ENCODE measurements around the gene GPR173. TPM values are rescaled to one million over a fixed set of nuclear protein-coding genes. Genes with fewer than 3 reads are reported as not detected.

GPR173 gene, protein sequence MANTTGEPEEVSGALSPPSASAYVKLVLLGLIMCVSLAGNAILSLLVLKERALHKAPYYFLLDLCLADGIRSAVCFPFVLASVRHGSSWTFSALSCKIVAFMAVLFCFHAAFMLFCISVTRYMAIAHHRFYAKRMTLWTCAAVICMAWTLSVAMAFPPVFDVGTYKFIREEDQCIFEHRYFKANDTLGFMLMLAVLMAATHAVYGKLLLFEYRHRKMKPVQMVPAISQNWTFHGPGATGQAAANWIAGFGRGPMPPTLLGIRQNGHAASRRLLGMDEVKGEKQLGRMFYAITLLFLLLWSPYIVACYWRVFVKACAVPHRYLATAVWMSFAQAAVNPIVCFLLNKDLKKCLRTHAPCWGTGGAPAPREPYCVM
- total RNA-seq (2014; rRNA removed; shearing (Covaris generic)) = 0.47 and 0.72 TPM in 2 replicates

DNA sequence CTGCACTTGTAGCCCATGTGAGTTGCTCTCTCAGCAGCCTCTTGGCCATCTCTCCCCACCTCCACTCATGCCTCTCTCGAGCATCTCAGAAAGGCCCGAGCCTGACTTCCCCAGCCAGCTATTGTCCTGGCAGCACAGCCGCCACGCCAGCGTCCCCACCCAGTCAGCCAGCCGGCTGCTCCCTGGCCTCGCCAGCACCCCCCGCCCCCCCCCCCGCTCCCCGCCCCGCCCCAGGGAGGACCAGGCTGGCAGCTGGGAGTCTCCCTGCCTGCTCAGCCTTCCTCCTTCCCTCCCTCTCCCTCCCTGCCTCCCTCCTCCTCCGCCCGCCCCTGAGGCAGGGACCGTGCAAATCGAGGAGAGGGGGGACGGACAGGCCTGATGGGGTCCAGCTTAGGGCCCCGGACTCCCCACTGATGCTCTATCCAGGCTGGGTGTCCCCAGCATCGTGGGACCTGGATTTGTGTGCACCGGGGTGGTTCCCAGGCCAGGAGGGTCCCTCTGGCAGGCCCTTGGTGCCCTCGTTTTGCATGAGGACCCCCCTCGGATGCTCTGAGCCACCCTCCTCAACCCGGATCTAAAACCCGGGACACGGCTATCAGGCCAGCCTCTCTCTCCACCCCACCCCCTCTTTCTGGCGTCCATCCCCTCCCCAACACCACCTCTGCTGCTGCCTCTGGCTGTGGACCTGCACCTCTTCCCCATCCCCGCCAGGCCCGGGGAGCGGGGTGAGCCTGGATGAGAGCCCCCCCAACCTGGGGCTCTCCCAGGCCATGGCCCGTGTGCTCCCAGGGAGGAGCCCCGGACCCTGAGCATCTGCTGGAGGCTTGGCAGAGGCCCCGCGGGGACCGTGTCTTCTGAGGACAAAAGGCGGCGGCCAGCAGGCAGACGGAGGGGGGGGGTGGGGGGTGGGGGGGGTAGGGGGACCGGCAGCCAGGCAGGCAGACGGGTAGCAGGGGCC lies at the start of gene GPR173:
Gene GPR173 (plus strand): TSS at position 621 of the 958 bp plus-strand sequence. CDS start 27,833 bp downstream, outside the sequence.
- peak; percentile 37 for DNase-seq (ENCODE audit: low spot score)

DNA sequence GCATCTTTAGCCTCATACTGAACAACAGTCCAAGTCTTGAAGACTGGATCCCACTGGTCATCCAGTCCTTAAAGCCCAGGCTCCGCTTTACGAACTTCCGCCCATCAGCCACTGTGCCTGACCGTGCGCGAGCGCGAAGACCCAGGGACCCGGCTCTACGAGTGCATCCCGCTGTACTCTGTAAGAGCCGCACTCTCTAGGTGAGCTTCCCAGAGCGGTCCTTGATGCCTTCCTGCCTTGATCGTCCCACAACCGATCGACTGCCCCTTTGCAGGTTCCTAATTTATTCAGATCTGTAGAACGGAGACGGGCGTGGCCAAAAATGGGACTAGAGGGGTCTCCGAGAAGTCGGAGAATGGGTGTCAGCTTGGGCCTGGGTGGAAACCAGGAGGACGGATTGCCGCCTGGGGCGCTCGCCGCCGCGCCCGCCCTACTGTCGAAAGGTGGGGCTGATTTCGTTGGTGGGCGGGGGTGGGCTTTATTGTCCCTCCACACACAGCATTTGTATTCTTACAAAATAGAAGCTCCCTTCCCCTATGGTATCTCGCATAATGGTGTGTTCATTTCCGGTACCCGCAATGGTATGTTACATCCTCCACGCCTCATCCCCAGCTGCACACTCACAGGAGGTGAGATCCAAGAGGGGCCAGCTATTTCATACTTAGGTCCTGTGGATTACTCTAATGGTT lies 48.0 kb upstream of the GPR173 start:
- no peak for DNase-seq (ENCODE audit: low spot score)

DNA sequence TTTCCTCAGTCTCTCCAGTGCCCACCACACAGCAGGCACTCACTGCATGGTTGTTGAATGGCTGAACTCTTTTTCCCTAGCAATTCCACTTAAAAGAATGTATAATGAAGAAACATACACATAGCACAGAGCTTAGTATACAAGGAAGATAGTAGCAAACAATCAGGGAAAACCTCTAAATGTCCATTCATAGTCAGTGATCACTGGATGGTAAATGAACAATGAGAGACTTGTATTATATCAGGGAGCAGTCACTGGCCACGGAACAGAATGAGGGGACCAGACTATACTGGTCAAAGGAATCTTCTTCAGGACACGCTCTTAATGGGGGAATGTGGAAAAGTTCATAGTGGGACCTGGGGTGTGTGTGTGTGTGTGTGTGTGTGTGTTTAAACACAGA lies 46.6 kb upstream of the GPR173 start:
- no peak for DNase-seq (ENCODE audit: low spot score)

DNA sequence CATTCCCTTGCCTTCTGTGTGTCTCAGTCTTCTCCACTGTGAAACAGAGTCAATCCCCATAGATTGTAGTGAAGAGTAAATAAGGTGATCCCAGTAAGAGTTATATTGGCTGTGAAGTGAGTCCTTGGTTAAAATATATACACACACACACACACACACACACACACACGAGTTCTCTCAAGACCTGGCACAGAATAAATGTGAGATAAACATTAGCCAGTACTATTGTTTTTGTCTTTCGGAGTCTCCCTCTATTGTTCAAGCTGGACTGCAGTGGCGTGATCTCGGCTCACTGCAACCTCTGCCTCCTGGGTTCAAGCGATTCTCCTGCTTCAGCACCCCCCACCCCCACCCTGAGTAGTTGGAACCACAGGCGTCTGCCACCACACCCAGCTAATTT lies 45.5 kb upstream of the GPR173 start:
- no peak for DNase-seq (ENCODE audit: low spot score)

DNA sequence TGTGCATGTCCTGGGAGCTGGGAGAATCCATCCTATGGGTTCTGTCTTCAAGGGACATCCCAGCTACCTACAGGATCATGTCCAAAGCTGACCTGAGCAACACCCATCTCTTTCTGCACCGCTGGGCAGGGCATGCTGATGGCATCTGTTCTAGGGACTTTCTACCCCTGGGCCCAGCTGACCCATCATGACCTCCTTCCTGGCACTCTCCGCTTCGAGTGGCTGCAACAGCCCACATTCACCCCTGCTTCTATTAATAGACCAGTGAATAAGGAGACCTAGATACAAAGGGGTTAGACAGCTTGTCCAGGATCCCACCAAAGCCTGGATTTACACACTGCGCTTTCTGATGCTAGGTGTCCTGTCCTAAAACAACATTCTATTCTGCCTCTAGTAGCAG lies 44.6 kb upstream of the GPR173 start:
- DNase-seq (ENCODE audit: low spot score) = no peak

DNA sequence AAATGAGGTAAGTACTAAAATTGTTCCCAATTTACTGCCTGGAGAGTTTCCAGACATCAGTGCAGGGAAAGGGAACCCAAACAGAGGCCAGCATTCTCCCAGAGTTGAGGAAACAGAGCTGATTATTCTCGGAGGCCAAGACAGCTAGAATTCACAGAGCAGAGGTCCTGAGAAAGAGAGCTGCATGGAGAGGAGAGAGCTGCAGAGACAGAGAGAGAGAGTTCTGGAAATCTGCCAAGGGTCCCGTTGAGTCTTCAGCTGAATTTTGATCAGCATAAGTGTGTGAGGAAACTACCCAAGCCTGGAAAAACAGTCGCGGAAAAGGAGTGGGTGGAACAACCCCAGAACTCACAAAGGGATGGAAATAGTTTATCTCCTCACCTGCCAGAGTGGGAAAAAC lies 43.8 kb upstream of the GPR173 start:
- DNase-seq (ENCODE audit: low spot score) = no peak

DNA sequence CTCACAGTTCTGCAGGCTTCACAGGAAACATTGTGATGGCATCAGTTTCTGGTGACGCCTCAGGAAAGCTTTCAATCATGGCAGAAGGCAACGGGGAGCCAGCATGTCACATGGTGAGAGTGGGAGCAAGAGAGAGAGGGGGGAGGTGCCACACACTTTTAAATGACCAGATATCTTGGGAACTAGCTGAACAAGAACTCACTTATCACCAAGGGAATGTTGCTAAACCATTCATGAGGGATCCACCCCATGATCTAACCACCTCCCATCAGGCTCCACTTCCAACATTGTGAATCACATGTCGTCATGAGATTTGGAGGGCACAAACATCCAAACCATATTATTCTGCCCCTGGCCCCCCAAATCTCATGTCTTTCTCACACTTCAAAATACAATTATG lies 43.3 kb upstream of the GPR173 start:
- DNase-seq (ENCODE audit: low spot score) = no peak

DNA sequence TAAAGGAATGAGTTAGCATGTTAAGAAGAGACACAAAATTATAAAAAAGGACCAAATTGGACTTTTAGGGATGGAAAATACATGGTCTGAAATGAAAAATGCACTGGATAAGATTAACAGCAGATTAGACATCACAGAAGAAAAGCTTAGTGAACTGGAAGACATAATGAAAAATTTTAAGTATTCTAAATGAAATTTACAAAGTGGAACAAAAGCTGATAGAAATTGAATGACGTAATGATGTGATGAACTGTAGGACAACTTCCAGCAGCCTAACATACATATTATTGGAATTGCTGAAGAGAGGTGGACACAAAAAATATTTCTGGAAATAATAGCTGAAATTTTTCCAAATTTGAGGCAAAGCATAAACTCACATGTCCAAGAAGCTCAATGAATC lies 39.6 kb upstream of the GPR173 start:
- DNase-seq (ENCODE audit: low spot score) = no peak

DNA sequence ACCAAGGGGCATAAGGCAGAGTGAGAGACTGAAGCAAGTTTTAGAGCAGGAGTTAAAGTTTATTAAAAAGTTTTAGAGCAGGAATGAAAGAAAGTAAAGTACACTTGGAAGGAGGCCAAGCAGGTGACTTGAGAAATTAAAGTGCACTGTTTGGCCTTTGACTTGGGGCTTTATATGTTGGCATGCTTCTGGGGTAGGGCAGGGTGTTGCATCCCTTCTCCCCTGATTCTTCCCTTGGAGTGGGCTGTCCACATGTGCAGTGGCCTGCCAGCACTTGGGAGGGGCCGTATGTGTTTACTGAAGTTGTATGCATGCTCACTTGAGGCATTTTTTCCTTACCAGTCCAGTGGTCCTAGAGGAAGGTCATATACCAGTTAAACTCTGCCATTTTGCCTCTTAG lies 35.3 kb upstream of the GPR173 start:
- DNase-seq (ENCODE audit: low spot score) = no peak

DNA sequence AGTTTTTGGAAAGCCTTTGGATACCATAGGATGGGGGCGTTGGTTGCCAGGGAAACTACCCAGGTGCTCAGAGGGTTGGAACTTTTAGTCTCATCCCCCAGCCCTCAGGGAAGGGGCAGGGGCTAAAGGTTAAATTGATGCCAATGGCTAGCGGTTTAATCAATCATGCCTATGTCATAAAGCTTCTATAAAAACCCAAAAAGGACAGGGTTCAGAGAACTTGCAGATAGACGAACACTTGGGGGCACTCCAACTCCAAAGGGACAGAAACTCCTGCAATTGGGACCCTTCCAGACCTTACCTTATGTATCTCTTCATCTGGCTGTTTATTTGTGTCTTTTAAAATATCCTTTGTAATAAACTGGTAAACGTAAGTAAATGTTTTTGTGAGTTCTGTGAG lies 30.0 kb upstream of the GPR173 start:
- no peak for DNase-seq (ENCODE audit: low spot score)

DNA sequence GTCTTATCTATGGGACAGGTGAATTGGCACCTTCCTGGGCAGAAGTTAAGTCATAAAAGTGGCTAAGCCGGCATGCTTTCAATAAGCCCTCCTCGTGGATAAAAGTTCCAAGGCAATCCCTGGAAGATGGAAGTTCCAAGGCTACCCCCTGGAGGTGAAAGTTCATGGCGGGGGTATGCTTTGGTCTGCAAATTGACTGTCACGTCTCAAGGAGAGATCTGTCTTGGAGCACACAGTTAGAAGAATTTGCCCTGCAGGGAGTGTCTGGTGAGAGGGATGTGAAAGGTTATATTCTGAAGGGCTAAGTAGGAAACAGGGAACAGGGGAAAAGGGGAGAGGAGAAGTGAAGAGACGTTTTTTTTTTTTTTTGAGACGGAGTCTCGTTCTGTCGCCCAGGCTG lies 26.2 kb upstream of the GPR173 start:
- DNase-seq (ENCODE audit: low spot score) = no peak

DNA sequence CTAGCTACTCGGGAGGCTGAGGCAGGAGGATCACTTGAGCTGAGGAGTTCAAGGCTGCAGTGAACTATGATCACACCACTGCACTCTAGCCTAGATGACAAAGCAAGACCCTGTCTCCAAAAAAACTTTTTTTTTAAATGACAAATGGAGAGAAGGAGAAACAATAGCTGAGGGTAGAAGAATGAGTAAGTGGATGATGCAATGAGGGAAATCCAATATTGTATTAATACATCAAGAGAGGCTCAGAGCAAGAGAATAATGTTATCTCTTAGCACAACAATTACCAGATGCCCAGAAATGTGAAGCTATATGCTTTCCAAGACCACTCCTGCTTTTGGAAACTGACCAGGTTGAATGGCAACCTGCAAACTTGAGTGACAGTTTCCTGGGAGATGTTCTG lies 19.9 kb upstream of the GPR173 start:
- DNase-seq (ENCODE audit: low spot score) = no peak

DNA sequence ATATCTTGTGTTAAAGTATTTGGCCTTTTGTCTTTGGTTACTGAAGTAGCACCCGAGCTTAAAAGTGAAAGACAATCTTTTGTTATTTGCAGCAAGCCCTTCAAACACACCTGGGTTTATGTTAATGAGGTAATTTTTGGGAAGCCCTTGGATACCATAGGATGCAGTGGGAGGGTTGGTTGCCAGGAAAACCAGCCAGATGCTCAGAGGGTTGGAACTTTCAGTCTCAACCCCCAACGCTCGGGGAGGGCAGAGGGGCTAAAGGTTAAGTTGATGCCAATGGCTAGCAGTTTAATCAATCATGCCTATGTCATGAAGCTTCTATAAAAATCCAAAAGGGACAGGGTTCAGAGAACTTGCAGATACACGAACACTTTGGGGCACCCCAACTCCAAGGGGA lies 17.2 kb upstream of the GPR173 start:
- DNase-seq (ENCODE audit: low spot score) = no peak

DNA sequence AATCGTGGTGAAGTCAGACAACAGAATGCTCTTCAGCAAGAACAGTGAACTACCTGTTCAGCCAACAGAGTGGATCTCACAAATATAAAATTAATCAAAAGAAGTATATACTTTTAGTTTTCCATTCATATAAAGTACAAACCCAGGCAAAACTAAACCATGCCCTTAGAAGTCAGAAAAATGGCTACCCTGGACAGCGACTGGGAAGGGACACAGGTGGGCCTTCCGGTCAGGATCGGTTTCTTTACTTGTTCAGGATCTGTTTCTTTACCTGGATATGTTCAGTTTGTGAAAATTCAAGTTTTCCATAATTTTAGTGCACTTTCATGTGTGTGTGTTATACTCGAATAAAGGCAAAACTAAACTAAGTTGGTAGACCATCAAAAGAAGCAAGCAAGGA lies 12.4 kb upstream of the GPR173 start:
- no peak for DNase-seq (ENCODE audit: low spot score)

DNA sequence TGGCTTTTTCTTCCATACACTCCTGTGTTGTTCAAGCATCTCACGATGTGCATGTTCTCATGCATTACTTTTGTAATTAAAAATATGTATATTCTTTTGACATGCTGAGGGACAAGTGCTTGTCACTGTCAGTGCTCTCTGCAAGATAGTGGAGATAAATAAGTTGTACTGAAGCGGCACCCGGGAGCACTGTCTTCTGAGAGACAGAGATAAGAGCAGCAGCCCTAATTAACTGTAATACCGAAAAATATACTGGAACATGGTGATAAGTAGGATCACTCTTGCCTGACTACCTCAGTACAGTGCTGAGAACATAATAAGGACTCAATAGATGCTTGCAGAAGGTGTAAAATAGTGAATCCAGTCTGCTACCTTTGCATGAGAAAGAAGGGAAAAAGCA lies 9.4 kb upstream of the GPR173 start:
- no peak for DNase-seq (ENCODE audit: low spot score)

DNA sequence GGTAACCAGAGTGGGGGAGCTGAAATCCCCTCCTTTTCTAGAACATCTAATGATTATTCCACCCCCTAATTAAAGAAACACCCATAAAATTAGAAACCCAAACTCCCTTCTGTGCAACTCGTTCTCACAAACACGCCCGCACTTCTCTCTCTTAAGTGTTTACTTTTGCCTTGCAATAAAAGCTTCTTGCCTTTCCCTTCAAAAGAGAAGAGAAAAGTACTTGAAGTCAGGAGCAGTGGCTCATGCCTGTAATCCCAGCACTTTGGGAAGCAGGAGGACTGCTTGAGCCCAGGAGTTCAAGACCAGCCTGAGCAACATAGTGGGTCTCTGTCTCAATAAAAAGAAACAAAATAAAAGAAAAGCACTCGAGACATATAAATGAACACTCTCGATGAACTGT lies 3.6 kb upstream of the GPR173 start:
- no peak for DNase-seq (ENCODE audit: low spot score)

DNA sequence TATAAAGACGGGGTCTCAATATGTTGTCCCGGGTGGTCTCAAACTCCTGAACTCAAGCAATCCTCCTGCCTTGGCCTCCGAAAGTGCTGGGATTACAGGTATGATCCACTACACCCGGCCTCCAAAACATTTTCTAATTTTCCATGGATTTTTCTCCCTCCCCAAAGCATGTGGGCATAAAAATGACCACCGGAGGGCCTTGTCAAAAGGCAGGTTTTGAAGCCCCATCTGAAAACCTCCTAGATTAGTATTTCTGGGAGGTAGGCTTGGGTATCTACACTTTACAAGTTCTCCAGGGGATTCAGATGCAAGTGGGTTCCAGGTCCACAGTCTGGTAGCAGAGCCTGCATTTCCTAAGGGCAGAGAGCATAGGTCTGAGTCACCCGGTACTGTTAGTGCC lies 1.4 kb upstream of the GPR173 start:
- DNase-seq (ENCODE audit: low spot score) = no peak

DNA sequence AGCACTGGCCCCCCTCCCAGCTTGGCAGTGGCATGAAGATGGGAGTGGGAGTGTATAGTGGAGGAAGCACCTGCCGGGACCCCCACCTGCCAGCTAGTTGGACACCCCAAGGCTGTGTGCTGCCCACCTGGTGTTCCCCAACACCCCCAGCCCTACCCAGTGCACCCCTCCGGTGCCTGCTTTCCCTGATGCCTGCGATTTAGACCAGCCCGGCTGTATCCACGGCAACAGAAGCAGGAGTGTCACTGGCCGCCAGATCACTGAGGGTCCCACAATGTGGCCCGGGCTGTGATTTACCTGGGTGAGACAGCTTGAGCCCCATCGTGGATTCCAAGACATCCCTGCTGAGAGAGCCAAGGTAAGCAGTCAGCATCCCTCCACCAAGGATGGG lies 533 bp downstream of the GPR173 start:
- no peak for DNase-seq (ENCODE audit: low spot score)

DNA sequence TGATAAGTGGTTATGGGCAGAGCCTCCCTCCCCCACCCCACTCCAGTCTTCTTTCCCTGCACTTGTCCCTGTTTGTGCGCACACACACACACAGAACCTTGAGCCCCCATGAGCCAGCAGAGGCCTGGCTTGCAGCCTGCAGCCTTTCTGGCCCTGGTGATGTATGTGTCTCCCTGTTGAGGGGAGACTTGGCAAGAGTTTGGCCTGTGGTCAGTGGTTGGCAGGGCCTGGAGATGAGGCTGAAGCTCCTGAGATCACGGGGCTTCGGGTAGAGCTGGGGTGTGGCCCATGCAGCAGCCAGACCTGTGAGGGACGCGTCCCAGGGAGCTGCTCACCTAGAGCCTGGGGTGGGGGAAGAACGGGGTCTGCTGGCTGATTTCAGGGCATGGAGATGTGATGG lies 2.3 kb downstream of the GPR173 start:
- DNase-seq (ENCODE audit: low spot score) = no peak

DNA sequence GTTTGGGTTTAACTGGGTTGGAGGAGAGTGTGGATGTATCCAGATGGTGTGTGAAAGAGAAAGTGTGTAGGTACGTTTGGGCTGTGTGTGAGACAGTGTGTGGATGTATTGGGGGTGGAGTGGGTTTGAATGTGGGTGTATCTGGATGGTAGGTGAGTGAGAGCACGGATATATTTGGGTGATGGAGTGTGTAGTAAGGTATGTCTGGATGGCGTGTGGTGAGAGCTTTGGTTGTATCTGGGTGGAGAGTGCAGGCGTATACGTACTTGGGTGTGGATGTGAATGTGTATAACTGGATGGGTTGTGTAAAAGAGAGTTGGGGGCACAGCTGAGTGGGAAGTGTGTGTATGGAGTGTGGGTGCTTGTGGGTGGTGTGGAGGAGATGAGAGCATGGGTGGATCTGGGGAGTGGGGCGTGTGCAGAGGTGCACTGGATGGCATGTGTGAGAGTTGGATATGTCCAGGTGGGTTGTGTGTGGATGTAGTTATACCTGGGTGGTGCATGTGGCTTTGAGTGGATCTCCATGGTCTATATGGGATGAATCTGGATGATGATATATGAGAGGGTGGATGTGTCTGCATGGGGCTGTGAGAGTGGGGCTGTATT lies 6.8 kb downstream of the GPR173 start:
- no peak for DNase-seq (ENCODE audit: low spot score)

DNA sequence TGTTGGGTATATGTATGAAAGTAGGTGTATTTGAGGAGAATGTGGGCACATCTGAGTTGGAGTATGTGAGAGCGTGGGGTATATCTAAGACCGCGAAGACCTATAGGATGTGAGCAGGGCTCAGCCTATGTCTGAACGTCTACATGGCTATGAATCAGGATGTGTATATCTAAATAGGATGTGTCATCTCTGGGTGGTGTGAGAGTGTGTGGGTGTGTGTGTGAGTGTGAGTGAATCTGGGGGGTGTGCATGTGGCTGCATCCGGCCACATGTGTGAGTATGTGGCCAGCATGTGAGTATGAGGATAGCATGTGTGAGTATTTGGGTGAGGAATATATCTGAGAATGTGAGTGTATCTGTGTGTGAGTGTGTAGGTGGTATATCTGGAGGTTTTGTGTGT lies 7.7 kb downstream of the GPR173 start:
- no peak for DNase-seq (ENCODE audit: low spot score)

DNA sequence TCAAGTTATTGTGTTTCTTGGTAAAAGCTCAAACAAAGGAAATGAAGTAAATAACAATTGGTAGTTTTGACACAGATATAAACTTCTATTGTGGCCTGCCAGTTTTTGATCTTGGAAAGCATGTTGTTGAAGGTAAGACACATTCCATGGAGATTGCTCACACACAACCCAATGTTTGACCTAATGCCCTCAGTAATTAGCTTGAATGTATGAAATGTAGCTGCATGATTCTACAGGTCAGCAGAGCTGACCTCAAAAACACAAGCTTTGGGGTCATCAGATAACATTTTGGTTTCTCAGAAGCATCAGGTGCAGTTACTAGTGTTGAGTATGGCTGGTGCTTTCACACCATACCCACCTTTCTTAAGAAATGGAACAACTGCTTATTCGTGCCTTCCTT lies 16.5 kb downstream of the GPR173 start:
- peak; percentile 22 for DNase-seq (ENCODE audit: low spot score)

Data from A172 (cell line).